Heart left ventricle (tissue), 13 donors: ENCODE data around the gene PCAT6.

ENCODE experiments used
- CTCF ChIP-seq, 12 donors: fragments of 200-600 bp; sonication (generic) in 4 of 12; IDR thresholded peaks; one replicate each; pipeline versions ENCODE4 v1.5.0 to v1.8.0; 2018 to 2022; ENCODE audit warnings: antibody characterized with exemption in 12 of 12, mild to moderate bottlenecking in 5 of 12
- POLR2A ChIP-seq, 2 donors: fragments of 450-650 bp; IDR thresholded peaks; one replicate each; pipeline ENCODE4 v1.6.1; 2017; ENCODE audit warnings: antibody characterized with exemption in 2 of 2, mild to moderate bottlenecking in 2 of 2, moderate library complexity in 2 of 2
- donor health status: ischemic (EF 13 %, LVEDD 7.1; RV severe dilation, severe dysfunction).
- donor health status: DM: no; HTN: yes; CAD: no.
- donor health status: DM: no; HTN: no; CAD: no.
- donor health status: ischemic (EF 25% LVEDD 6.9; RV normal size, moderate dysfunction).
- donor health status: ischemic (EF 25% LVEDD 5.7; RV mildly dilated, moderate dysfunction).
- donor health status: ischemic (EF 35%, LVEDD 5.7; RV mildly dilated, moderate dysfunction).
- donor health status: nonischemic (EF 11% LVEDD 7.7; RV severe dilation, severe dysfunction).
- donor health status: DM: yes; HTN: yes; CAD: no.
- donor health status: PGD.
- donor health status: ischemic (EF 29% LVEDD 5.4; RV normal size, mild dysfunction).
- donor health status: nonischemic (EF 23%, LVEDD 6.1; RV moderate dilation, normal function).

- TF ChIP-seq CTCF (IDR thresholded peaks at IDR 0.05) (no peak), POLR2A (IDR thresholded peaks at IDR 0.05) (peak in 1 of 2 donors; percentile 88)
Observed at GRCh38 chr1:202810615-202811295, at the start of gene PCAT6.
